Motor neuron (in vitro differentiated cells): Measurements from ENCODE around the gene TRPM1. TPM values are rescaled to one million over a fixed set of nuclear protein-coding genes. Genes with fewer than 3 reads are reported as not detected.

Source experiments
- ATAC-seq, 8 experiments: fragments of 200-7000 bp; cut with Tn5 transposase; replicated peaks in 6 of 8; 2 replicates each; pipeline ENCODE4 v1.8.0; 2021; ENCODE audit warnings: mild to moderate bottlenecking in 8 of 8, moderate library complexity in 8 of 8
- H3K27ac ChIP-seq, 2 donors: fragments of 250-450 bp; sonication (Bioruptor Pico); 2 replicates each; pipeline ENCODE4 v1.9.0; 2021; ENCODE audit warnings: antibody characterized with exemption in 2 of 2, mild to moderate bottlenecking in 2 of 2, moderate library complexity in 1 of 2
- H3K4me1 ChIP-seq, 2 donors: fragments of 250-450 bp; sonication (Bioruptor Pico); replicated peaks in 1 of 2; 2 replicates each; pipeline ENCODE4 v1.6.1; 2021; ENCODE audit warnings: antibody characterized with exemption in 2 of 2, mild to moderate bottlenecking in 2 of 2, moderate library complexity in 1 of 2
- H3K4me3 ChIP-seq, 5 donors: fragments of 250-450 bp; sonication (Bioruptor Pico); 2 replicates each; pipeline ENCODE4 v1.9.0; 2021; ENCODE audit warnings: antibody characterized with exemption in 5 of 5, mild to moderate bottlenecking in 5 of 5, moderate library complexity in 4 of 5
- WGBS, 10 experiments: fragments of 450-650 bp; shearing (Covaris generic); methylation state at CpG; one replicate each; pipeline ENCODE4 v1.0.0; 2022; 5-methylcytosine and 5-hydroxymethylcytosine counted together
- in situ Hi-C, 9 experiments: fragments of 400-800 bp; cut with MboI; loops; one replicate each; pipeline ENCODE4 v1.15.0; 2021; ENCODE audit warnings: low sequenced_read_pairs in 9 of 9, low pct_unique_long_range_greater_than_20kb in 2 of 9; ENCODE audit not compliant: unreplicated experiment in 9 of 9
- total RNA-seq, 8 experiments: library from RNA; unstranded; fragments of 300-600 nt; gene quantifications; 2 replicates each; pipeline versions ENCODE4 v1.2.3 to v1.2.4, GENCODE V29; 2022

The TRPM1 gene
- total RNA-seq, 8 experiments from 2014 or later = 0.11 to 2.7 (median 0.62) TPM; not detected in 1

- ATAC-seq = no peak
- in situ Hi-C loops = loop anchor here in 1 of 9 experiments (25.0 kb wide), 1 partner anchor 531 kb away; no protein-coding TSS in a partner anchor
- Histone ChIP-seq H3K27ac (no peak overlapping the region), H3K4me1 (no peaks in the 10 kb centered on the region), H3K4me3 (no peak overlapping the region)
- 74 to 100% (median 96%) methylated on average over 1 to 6 of the region's 6 CpGs for WGBS, 10 experiments
These were observed 145.1 kb downstream of the TRPM1 start for GRCh38 chr15:30956216-30957124.

- no peak for ATAC-seq
- in situ Hi-C loops = loop anchor here in 1 of 9 experiments (25.0 kb wide), 1 partner anchor 533 kb away; no protein-coding TSS in a partner anchor
- H3K4me1 ChIP-seq = no peaks in the 10 kb centered on the region
- no peak overlapping the region for H3K4me3 ChIP-seq
- H3K27ac ChIP-seq = no peak overlapping the region
- WGBS, 10 experiments = 17 to 100% (median 78%) methylated on average over 1 of the region's 1 CpG; no CpG with 5 or more reads in 1 of the 10 experiments
These were observed 146.9 kb downstream of the TRPM1 start for GRCh38 chr15:30954674-30955073.

- H3K27ac ChIP-seq = no peak overlapping the region
- ATAC-seq = peak in 3 of 8 experiments; percentile 87 to 96 (median 95)
- no peak overlapping the region for H3K4me3 ChIP-seq
- WGBS, 10 experiments = 0 to 100% (median 73%) methylated on average over 1 to 6 of the region's 7 CpGs; no CpG with 5 or more reads in 2 of the 10 experiments
- no peaks in the 10 kb centered on the region for H3K4me1 ChIP-seq
- in situ Hi-C loops = loop anchor here in 1 of 9 experiments (25.0 kb wide), 1 partner anchor 533 kb away; no protein-coding TSS in a partner anchor
These were observed 147.7 kb downstream of the TRPM1 start for GRCh38 chr15:30953731-30954378.

GRCh38 chr15:30953183-30953582 is 148.3 kb downstream of the TRPM1 start:
- H3K4me1 ChIP-seq = no peaks in the 10 kb centered on the region
- in situ Hi-C loops = loop anchor here in 1 of 9 experiments (25.0 kb wide), 1 partner anchor 534 kb away; no protein-coding TSS in a partner anchor
- no peak for ATAC-seq
- no peak overlapping the region for H3K4me3 ChIP-seq
- 91 to 100% (median 100%) methylated on average over 1 to 6 of the region's 7 CpGs for WGBS, 10 experiments
- H3K27ac ChIP-seq = no peak overlapping the region

Other genes with a start within 250 kb of the TRPM1 start
- 10 to 100 TPM; 18.6 to 39.2 (median 26.7) TPM for gene FAN1, start 197.8 kb downstream of the TRPM1 start, total RNA-seq
- 10 to 100 TPM in 5 of 8 experiments, 1 to 10 TPM in 3; 6.5 to 68.7 (median 14.7) TPM for gene MTMR10, start 110.1 kb downstream of the TRPM1 start, total RNA-seq
- gene KLF13, start 225.1 kb upstream of the TRPM1 start, total RNA-seq = 10 to 100 TPM; 28.5 to 64.2 (median 42.6) TPM